ENCODE results near the gene SRGAP3. TPM values are rescaled to one million over a fixed set of nuclear protein-coding genes. Genes with fewer than 3 reads are reported as not detected.

SRGAP3 gene
- polyA plus RNA-seq, 2 donors = 1.3 to 3.3 TPM

GRCh38 chr3:8975081-8976020, 274.1 kb downstream of the SRGAP3 start:
- Histone ChIP-seq H3K4me1 (ENCODE audit: control insufficient read depth in 2 of 2, insufficient read depth in 2 of 2, low read length in 1 of 2) (no peaks in the 10 kb centered on the region), H3K9me3 (ENCODE audit: control insufficient read depth in 2 of 2, insufficient read depth in 1 of 2, low read depth in 1 of 2, low read length in 1 of 2) (no peaks in the 10 kb centered on the region), H3K36me3 (ENCODE audit: control insufficient read depth in 2 of 2, insufficient read depth in 2 of 2, low read length in 1 of 2) (no peaks in the 10 kb centered on the region), H3K27me3 (ENCODE audit: control insufficient read depth in 1 of 2, insufficient read depth in 2 of 2, low read length in 2 of 2) (peaks cover 0 to 3% of the 10 kb centered on the region in 2 donors), H3K4me3 (ENCODE audit: low read depth in 1 of 2, low read length in 2 of 2) (no peak overlapping the region), H3K27ac (ENCODE audit: low read depth in 2 of 2, low read length in 1 of 2) (no peak overlapping the region)
- 76 to 80% methylated on average over 11 of the region's 11 CpGs for WGBS, 2 donors

- H3K4me3 ChIP-seq (ENCODE audit: low read depth in 1 of 2, low read length in 2 of 2) = no peak overlapping the region
- H3K27me3 ChIP-seq (ENCODE audit: control insufficient read depth in 1 of 2, insufficient read depth in 2 of 2, low read length in 2 of 2) = peaks cover 0 to 3% of the 10 kb centered on the region in 2 donors
- no peak overlapping the region for H3K27ac ChIP-seq (ENCODE audit: low read depth in 2 of 2, low read length in 1 of 2)
- H3K4me1 ChIP-seq (ENCODE audit: control insufficient read depth in 2 of 2, insufficient read depth in 2 of 2, low read length in 1 of 2) = no peaks in the 10 kb centered on the region
- H3K36me3 ChIP-seq (ENCODE audit: control insufficient read depth in 2 of 2, insufficient read depth in 2 of 2, low read length in 1 of 2) = no peaks in the 10 kb centered on the region
- no peaks in the 10 kb centered on the region for H3K9me3 ChIP-seq (ENCODE audit: control insufficient read depth in 2 of 2, insufficient read depth in 1 of 2, low read depth in 1 of 2, low read length in 1 of 2)
- 89 to 90% methylated on average over 2 of the region's 2 CpGs for WGBS, 2 donors
Measured at GRCh38 chr3:8974458-8974857, 275.0 kb downstream of the SRGAP3 start.

- Histone ChIP-seq H3K9me3 (ENCODE audit: control insufficient read depth in 2 of 2, insufficient read depth in 1 of 2, low read depth in 1 of 2, low read length in 1 of 2) (no peaks in the 10 kb centered on the region), H3K27me3 (ENCODE audit: control insufficient read depth in 1 of 2, insufficient read depth in 2 of 2, low read length in 2 of 2) (peaks cover 0 to 3% of the 10 kb centered on the region in 2 donors), H3K27ac (ENCODE audit: low read depth in 2 of 2, low read length in 1 of 2) (no peak overlapping the region), H3K4me3 (ENCODE audit: low read depth in 1 of 2, low read length in 2 of 2) (no peak overlapping the region), H3K4me1 (ENCODE audit: control insufficient read depth in 2 of 2, insufficient read depth in 2 of 2, low read length in 1 of 2) (no peaks in the 10 kb centered on the region), H3K36me3 (ENCODE audit: control insufficient read depth in 2 of 2, insufficient read depth in 2 of 2, low read length in 1 of 2) (no peaks in the 10 kb centered on the region)
- WGBS, 2 donors = 94 to 95% methylated on average over 2 of the region's 2 CpGs
Measured at GRCh38 chr3:8972639-8973038, 276.8 kb downstream of the SRGAP3 start.

- no peaks in the 10 kb centered on the region for H3K4me1 ChIP-seq (ENCODE audit: control insufficient read depth in 2 of 2, insufficient read depth in 2 of 2, low read length in 1 of 2)
- no peaks in the 10 kb centered on the region for H3K36me3 ChIP-seq (ENCODE audit: control insufficient read depth in 2 of 2, insufficient read depth in 2 of 2, low read length in 1 of 2)
- no peaks in the 10 kb centered on the region for H3K9me3 ChIP-seq (ENCODE audit: control insufficient read depth in 2 of 2, insufficient read depth in 1 of 2, low read depth in 1 of 2, low read length in 1 of 2)
- H3K4me3 ChIP-seq (ENCODE audit: low read depth in 1 of 2, low read length in 2 of 2) = no peak overlapping the region
- 1 to 2% methylated on average over 7 of the region's 7 CpGs for WGBS, 2 donors
- no peak overlapping the region for H3K27ac ChIP-seq (ENCODE audit: low read depth in 2 of 2, low read length in 1 of 2)
- H3K27me3 ChIP-seq (ENCODE audit: control insufficient read depth in 1 of 2, insufficient read depth in 2 of 2, low read length in 2 of 2) = no peaks in the 10 kb centered on the region
Measured at GRCh38 chr3:8970971-8971589, 278.4 kb downstream of the SRGAP3 start.

DNA sequence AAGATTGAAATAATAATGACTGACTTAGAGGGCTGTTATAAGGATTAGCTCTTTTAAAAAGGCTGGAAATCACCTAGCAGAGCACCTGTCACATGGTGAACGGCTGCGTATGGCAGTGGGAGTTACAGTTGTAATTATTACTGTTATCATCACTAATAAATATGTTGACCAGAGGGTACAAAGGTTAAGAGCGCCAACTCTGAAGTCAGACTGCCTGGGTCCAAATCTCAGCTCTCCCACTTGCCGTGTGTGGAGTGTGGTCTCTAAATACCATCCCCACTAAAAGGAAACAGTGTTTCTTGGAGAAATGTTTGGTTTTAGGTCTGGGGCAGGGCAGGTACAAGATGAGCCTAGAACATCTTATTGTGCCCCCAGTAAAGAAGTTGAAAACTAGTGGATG, 280.2 kb downstream of the SRGAP3 start:
- Histone ChIP-seq H3K27me3 (ENCODE audit: control insufficient read depth in 1 of 2, insufficient read depth in 2 of 2, low read length in 2 of 2) (no peaks in the 10 kb centered on the region), H3K4me1 (ENCODE audit: control insufficient read depth in 2 of 2, insufficient read depth in 2 of 2, low read length in 1 of 2) (no peaks in the 10 kb centered on the region), H3K36me3 (ENCODE audit: control insufficient read depth in 2 of 2, insufficient read depth in 2 of 2, low read length in 1 of 2) (no peaks in the 10 kb centered on the region), H3K27ac (ENCODE audit: low read depth in 2 of 2, low read length in 1 of 2) (no peak overlapping the region), H3K4me3 (ENCODE audit: low read depth in 1 of 2, low read length in 2 of 2) (no peak overlapping the region), H3K9me3 (ENCODE audit: control insufficient read depth in 2 of 2, insufficient read depth in 1 of 2, low read depth in 1 of 2, low read length in 1 of 2) (no peaks in the 10 kb centered on the region)
- 49 to 70% methylated on average over 4 of the region's 4 CpGs for WGBS, 2 donors

GRCh38 chr3:8968375-8968882, 281.0 kb downstream of the SRGAP3 start:
- no peak overlapping the region for H3K27ac ChIP-seq (ENCODE audit: low read depth in 2 of 2, low read length in 1 of 2)
- H3K4me1 ChIP-seq (ENCODE audit: control insufficient read depth in 2 of 2, insufficient read depth in 2 of 2, low read length in 1 of 2) = no peaks in the 10 kb centered on the region

GRCh38 chr3:8967553-8967952, 281.9 kb downstream of the SRGAP3 start:
- H3K4me3 ChIP-seq (ENCODE audit: low read depth in 1 of 2, low read length in 2 of 2) = no peak overlapping the region
- H3K4me1 ChIP-seq (ENCODE audit: control insufficient read depth in 2 of 2, insufficient read depth in 2 of 2, low read length in 1 of 2) = no peaks in the 10 kb centered on the region
- H3K27ac ChIP-seq (ENCODE audit: low read depth in 2 of 2, low read length in 1 of 2) = no peak overlapping the region
- H3K9me3 ChIP-seq (ENCODE audit: control insufficient read depth in 2 of 2, insufficient read depth in 1 of 2, low read depth in 1 of 2, low read length in 1 of 2) = no peaks in the 10 kb centered on the region
- no peaks in the 10 kb centered on the region for H3K27me3 ChIP-seq (ENCODE audit: control insufficient read depth in 1 of 2, insufficient read depth in 2 of 2, low read length in 2 of 2)
- WGBS, 2 donors = 88 to 89% methylated on average over 5 of the region's 5 CpGs
- no peaks in the 10 kb centered on the region for H3K36me3 ChIP-seq (ENCODE audit: control insufficient read depth in 2 of 2, insufficient read depth in 2 of 2, low read length in 1 of 2)

More at GRCh38 chr3:8968375-8968882, 281.0 kb downstream of the SRGAP3 start:
- no peaks in the 10 kb centered on the region for H3K27me3 ChIP-seq (ENCODE audit: control insufficient read depth in 1 of 2, insufficient read depth in 2 of 2, low read length in 2 of 2)
- no peaks in the 10 kb centered on the region for H3K36me3 ChIP-seq (ENCODE audit: control insufficient read depth in 2 of 2, insufficient read depth in 2 of 2, low read length in 1 of 2)
- no peak overlapping the region for H3K4me3 ChIP-seq (ENCODE audit: low read depth in 1 of 2, low read length in 2 of 2)
- H3K9me3 ChIP-seq (ENCODE audit: control insufficient read depth in 2 of 2, insufficient read depth in 1 of 2, low read depth in 1 of 2, low read length in 1 of 2) = no peaks in the 10 kb centered on the region
- 68 to 85% methylated on average over 5 of the region's 5 CpGs for WGBS, 2 donors

GRCh38 chr3:8966820-8967348, 282.6 kb downstream of the SRGAP3 start:
- H3K27ac ChIP-seq (ENCODE audit: low read depth in 2 of 2, low read length in 1 of 2) = no peak overlapping the region
- 63 to 86% methylated on average over 3 of the region's 3 CpGs for WGBS, 2 donors
- H3K36me3 ChIP-seq (ENCODE audit: control insufficient read depth in 2 of 2, insufficient read depth in 2 of 2, low read length in 1 of 2) = no peaks in the 10 kb centered on the region
- no peaks in the 10 kb centered on the region for H3K27me3 ChIP-seq (ENCODE audit: control insufficient read depth in 1 of 2, insufficient read depth in 2 of 2, low read length in 2 of 2)
- no peaks in the 10 kb centered on the region for H3K4me1 ChIP-seq (ENCODE audit: control insufficient read depth in 2 of 2, insufficient read depth in 2 of 2, low read length in 1 of 2)
- H3K9me3 ChIP-seq (ENCODE audit: control insufficient read depth in 2 of 2, insufficient read depth in 1 of 2, low read depth in 1 of 2, low read length in 1 of 2) = no peaks in the 10 kb centered on the region
- no peak overlapping the region for H3K4me3 ChIP-seq (ENCODE audit: low read depth in 1 of 2, low read length in 2 of 2)

- no peaks in the 10 kb centered on the region for H3K9me3 ChIP-seq (ENCODE audit: control insufficient read depth in 2 of 2, insufficient read depth in 1 of 2, low read depth in 1 of 2, low read length in 1 of 2)
- H3K4me1 ChIP-seq (ENCODE audit: control insufficient read depth in 2 of 2, insufficient read depth in 2 of 2, low read length in 1 of 2) = no peaks in the 10 kb centered on the region
- no peaks in the 10 kb centered on the region for H3K36me3 ChIP-seq (ENCODE audit: control insufficient read depth in 2 of 2, insufficient read depth in 2 of 2, low read length in 1 of 2)
- 92% methylated on average over 2 of the region's 2 CpGs for WGBS, 2 donors
- H3K4me3 ChIP-seq (ENCODE audit: low read depth in 1 of 2, low read length in 2 of 2) = no peak overlapping the region
- H3K27me3 ChIP-seq (ENCODE audit: control insufficient read depth in 1 of 2, insufficient read depth in 2 of 2, low read length in 2 of 2) = no peaks in the 10 kb centered on the region
- H3K27ac ChIP-seq (ENCODE audit: low read depth in 2 of 2, low read length in 1 of 2) = no peak overlapping the region
Measured at GRCh38 chr3:8966150-8966819, 283.2 kb downstream of the SRGAP3 start.

Data from esophagus (tissue), 2 donors.